Endothelial cell (in vitro differentiated cells): ENCODE data around the gene SPATA18. TPM values are rescaled to one million over a fixed set of nuclear protein-coding genes. Genes with fewer than 3 reads are reported as not detected.
"Not testable (repeated sequence)": the region's sequence is repeated elsewhere in the genome, so short reads cannot be mapped to it uniquely, and the experiment has no call there.

Experiments used
- DNase-seq: peaks from one replicate; pipeline ENCODE4 v3.0.0; 2021; ENCODE audit warnings: low spot score
- H3K27ac Mint-ChIP-seq: one replicate; pipeline ENCODE4 v1.8.0; 2021; ENCODE audit warnings: mixed read lengths, inconsistent platforms; ENCODE audit not compliant: unreplicated experiment
- H3K27me3 Mint-ChIP-seq: one replicate; pipeline ENCODE4 v1.8.0; 2021; ENCODE audit warnings: mild to moderate bottlenecking, moderate library complexity, mixed read lengths, inconsistent platforms; ENCODE audit not compliant: unreplicated experiment
- H3K36me3 Mint-ChIP-seq: one replicate; pipeline ENCODE4 v1.8.0; 2021; ENCODE audit warnings: mild to moderate bottlenecking, low read depth, mixed read lengths, inconsistent platforms; ENCODE audit not compliant: unreplicated experiment
- H3K4me1 Mint-ChIP-seq: one replicate; pipeline ENCODE4 v1.8.0; 2021; ENCODE audit warnings: mild to moderate bottlenecking, mixed read lengths, inconsistent platforms; ENCODE audit not compliant: unreplicated experiment
- H3K4me3 Mint-ChIP-seq: one replicate; pipeline ENCODE4 v1.8.0; 2021; ENCODE audit warnings: mild to moderate bottlenecking, mixed read lengths, inconsistent platforms; ENCODE audit not compliant: unreplicated experiment
- H3K9me3 Mint-ChIP-seq: one replicate; pipeline ENCODE4 v1.8.0; 2021; ENCODE audit warnings: mixed read lengths, inconsistent platforms; ENCODE audit not compliant: unreplicated experiment
- CTCF ChIP-seq: fragments of 200-600 bp; sonication (generic); IDR thresholded peaks from one replicate; pipeline ENCODE4 v1.5.0; 2021; ENCODE audit warnings: antibody characterized with exemption; ENCODE audit not compliant: unreplicated experiment
- total RNA-seq: library from RNA; stranded (reverse); fragmentation: NEBNext Ultra II Directional; extraction: Animal tissue kit (Norgen Biotek cat#: 25700); gene quantifications from one replicate; pipeline ENCODE4 v1.2.1, GENCODE V29; 2021; ENCODE audit not compliant: unreplicated experiment

SPATA18 gene
- total RNA-seq, 1 donor from 2014 or later = 17.3 TPM

GRCh38 chr4:52081216-52081615 is 30.1 kb downstream of the SPATA18 start:
- no peak overlapping the region for H3K27ac Mint-ChIP-seq
- TF ChIP-seq CTCF = no peak
- no peaks in the 10 kb centered on the region for H3K27me3 Mint-ChIP-seq
- H3K4me3 Mint-ChIP-seq = no peak overlapping the region
- H3K36me3 Mint-ChIP-seq = peaks cover 17% of the 10 kb centered on the region
- peaks cover 2% of the 10 kb centered on the region for H3K4me1 Mint-ChIP-seq
- no peak for DNase-seq
- H3K9me3 Mint-ChIP-seq = no peaks in the 10 kb centered on the region

GRCh38 chr4:52086425-52086824 is 35.3 kb downstream of the SPATA18 start:
- not testable (repeated sequence) for DNase-seq, H3K27ac Mint-ChIP-seq, H3K4me3 Mint-ChIP-seq, H3K36me3 Mint-ChIP-seq, H3K4me1 Mint-ChIP-seq, H3K27me3 Mint-ChIP-seq, H3K9me3 Mint-ChIP-seq

- no peak overlapping the region for H3K4me3 Mint-ChIP-seq
- no peak for TF ChIP-seq CTCF
- H3K9me3 Mint-ChIP-seq = no peaks in the 10 kb centered on the region
- H3K4me1 Mint-ChIP-seq = no peaks in the 10 kb centered on the region
- no peaks in the 10 kb centered on the region for H3K36me3 Mint-ChIP-seq
- no peaks in the 10 kb centered on the region for H3K27me3 Mint-ChIP-seq
- no peak for DNase-seq
- H3K27ac Mint-ChIP-seq = no peak overlapping the region
These were observed 40.7 kb downstream of the SPATA18 start for GRCh38 chr4:52091801-52092200.

GRCh38 chr4:52093466-52093865 is 42.4 kb downstream of the SPATA18 start:
- no peak overlapping the region for H3K27ac Mint-ChIP-seq
- H3K9me3 Mint-ChIP-seq = no peaks in the 10 kb centered on the region
- no peak for DNase-seq
- H3K36me3 Mint-ChIP-seq = no peaks in the 10 kb centered on the region
- TF ChIP-seq CTCF = no peak
- H3K4me3 Mint-ChIP-seq = no peak overlapping the region
- no peaks in the 10 kb centered on the region for H3K4me1 Mint-ChIP-seq
- no peaks in the 10 kb centered on the region for H3K27me3 Mint-ChIP-seq

GRCh38 chr4:52094376-52095145 is 43.5 kb downstream of the SPATA18 start:
- H3K27me3 Mint-ChIP-seq = no peaks in the 10 kb centered on the region
- no peaks in the 10 kb centered on the region for H3K36me3 Mint-ChIP-seq
- TF ChIP-seq CTCF = no peak
- no peaks in the 10 kb centered on the region for H3K9me3 Mint-ChIP-seq
- no peak for DNase-seq
- H3K27ac Mint-ChIP-seq = no peak overlapping the region
- H3K4me1 Mint-ChIP-seq = no peaks in the 10 kb centered on the region
- no peak overlapping the region for H3K4me3 Mint-ChIP-seq
